ENCODE data around the gene CBLN4.

Gene CBLN4

DNA sequence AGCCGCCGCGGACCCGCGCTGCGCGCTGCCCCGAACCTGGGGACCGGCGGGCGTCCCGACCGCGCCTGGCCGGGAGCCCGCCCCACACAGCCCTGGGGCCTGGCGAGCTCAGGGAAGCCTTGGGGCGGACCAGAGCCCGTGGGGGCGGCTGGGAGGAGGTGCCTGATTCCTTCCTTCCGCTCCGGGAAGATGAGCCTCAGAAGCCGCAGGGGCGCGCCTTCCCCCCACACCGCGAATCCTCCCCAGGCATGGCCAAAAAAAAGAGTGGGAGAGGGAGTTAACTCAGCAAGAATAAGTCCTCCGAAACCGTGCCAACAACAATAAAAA is at the start of gene CBLN4:
Gene CBLN4, minus strand, starts transcription at position 131 of the 327 bp plus-strand sequence. CDS start 1,348 bp downstream, outside the sequence.
- no peak for DNase-seq

- no peak for DNase-seq
Measured at GRCh38 chr20:56043227-56043626, 37.9 kb upstream of the CBLN4 start.

- DNase-seq = no peak
Measured at GRCh38 chr20:56032251-56032650, 26.9 kb upstream of the CBLN4 start.

- DNase-seq = no peak
Measured at GRCh38 chr20:56018716-56019115, 13.4 kb upstream of the CBLN4 start.

- no peak for DNase-seq
Measured at GRCh38 chr20:56018194-56018593, 12.9 kb upstream of the CBLN4 start.

- DNase-seq = no peak
Measured at GRCh38 chr20:56017560-56017959, 12.2 kb upstream of the CBLN4 start.

- DNase-seq = no peak
Measured at GRCh38 chr20:56014998-56015397, 9.7 kb upstream of the CBLN4 start.

DNA sequence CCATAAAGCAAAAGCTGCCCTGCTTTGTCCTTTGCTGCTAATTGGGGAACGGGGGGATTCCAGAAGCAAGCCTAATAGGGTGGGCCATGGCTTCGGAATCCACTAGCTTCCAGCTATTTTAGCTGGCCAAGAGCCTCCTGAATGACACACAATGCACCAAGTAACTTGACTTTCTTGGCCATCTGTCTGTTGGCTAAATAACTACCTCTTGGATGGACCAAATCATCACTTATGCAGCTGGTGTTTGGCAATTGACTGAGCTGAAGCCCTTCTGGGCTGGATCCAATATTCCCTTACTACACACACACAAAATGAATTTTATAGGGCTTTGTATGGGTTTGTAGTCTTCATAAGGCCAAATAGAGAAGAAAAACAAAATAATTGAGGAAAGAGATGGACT is 8.8 kb upstream of the CBLN4 start:
- DNase-seq = no peak

DNA sequence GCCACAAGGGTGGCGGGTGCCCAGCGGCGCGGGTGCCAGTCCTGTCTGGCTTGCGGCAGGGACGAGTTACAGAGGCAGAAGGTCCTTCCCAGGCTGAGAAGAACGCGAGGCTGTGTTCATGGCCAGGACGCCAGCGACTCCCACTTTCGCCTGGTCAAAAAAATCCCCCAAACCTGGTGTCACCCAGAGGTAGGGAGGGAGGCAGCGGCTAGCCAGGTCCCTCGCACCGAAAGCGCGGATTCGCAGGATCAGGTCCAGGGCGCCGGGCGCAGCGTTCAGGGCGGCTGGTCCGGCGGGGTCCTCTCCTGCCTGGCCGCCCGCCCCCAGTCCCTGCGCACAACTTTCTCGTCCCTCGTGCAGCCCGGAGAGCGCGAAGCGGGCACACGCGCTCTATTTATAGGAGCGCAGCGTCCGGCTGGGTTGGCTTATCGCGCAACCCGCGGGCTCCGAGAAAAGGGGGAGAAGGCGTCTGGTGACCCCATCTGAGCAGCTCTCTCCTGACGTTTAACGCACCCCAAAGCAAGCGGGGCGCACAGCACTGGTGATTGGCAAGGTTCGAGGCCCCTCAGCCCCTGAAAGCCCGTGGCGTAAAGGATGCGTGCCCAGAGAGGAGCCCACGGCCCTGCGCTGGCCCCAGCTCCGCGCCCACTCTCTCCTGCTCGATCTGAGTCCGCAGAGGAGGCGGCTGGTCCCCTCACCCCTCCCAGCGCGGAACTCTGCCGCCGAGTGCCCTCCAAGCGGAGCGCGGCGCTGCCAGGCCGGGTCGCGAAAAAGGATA is 519 bp downstream of the CBLN4 start:
- no peak for DNase-seq

DNA sequence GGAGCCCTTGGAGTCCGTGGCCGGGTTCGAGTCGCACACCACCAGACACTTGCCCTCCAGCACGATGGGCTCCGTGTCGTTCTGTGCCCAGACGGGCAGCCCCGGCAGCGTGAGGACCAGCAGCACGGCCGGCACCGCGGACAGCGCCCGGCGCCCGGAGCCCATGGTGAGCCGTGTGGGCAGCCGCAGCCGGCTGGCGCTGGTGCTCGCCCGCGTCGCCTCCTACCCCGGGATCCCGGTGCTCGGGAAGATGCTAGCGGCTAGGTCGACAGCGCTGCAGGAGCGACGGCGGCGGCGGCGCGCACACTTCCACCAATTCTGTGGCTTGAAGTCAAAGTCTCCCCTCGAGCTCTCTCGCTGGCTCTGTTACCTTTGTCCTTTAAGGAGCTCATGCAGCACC is 1.3 kb downstream of the CBLN4 start:
- DNase-seq = no peak

GRCh38 chr20:56002908-56003800 is 2.2 kb downstream of the CBLN4 start:
- no peak for DNase-seq

DNA sequence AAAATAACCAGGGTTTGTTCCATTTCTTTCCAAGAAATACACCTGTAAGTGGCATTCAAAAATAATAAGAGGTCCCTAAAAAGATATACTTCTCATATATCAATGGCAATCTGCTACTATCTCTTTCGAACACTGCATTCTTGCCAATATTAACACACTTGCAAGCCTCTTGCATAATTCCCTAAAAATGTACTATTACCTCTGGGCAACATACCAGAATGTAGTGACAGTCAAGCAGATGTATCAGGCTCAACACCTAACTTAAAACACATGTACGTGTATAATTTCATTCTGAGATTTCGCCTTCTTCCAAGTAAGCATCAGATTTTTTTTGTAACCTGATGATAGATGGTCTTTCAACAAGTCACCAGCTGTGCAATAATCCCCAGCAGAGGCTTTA is 3.4 kb downstream of the CBLN4 start:
- no peak for DNase-seq

- no peak for DNase-seq
Measured at GRCh38 chr20:56001106-56001785, 4.1 kb downstream of the CBLN4 start.

GRCh38 chr20:55978550-55978949 is 26.8 kb downstream of the CBLN4 start:
- no peak for DNase-seq

GRCh38 chr20:55977690-55978459 is 27.4 kb downstream of the CBLN4 start:
- no peak for DNase-seq

GRCh38 chr20:55974491-55975202 is 30.7 kb downstream of the CBLN4 start:
- no peak for DNase-seq

DNA sequence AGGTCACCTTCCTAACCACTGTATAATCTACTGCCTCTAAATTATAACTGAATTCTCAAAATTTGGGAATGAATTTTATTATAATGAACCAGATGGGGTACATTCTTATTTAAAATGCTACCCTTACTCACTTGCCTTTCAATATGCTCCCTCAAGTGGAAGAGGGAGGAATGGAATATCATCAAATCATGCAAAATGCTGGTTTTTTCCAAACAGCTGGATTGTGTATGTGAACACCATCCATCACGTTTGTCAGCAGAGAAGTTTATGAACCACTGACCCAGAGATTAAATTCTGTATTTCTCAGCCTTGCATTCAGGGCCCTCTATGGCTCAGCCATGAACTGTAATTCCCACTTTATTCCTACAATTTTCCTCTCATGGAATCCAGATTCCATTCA is 40.5 kb downstream of the CBLN4 start:
- DNase-seq = no peak

- DNase-seq = no peak
Measured at GRCh38 chr20:55961376-55962330, 43.7 kb downstream of the CBLN4 start.

GRCh38 chr20:55953201-55953600 is 52.1 kb downstream of the CBLN4 start:
- DNase-seq = no peak

GRCh38 chr20:55947701-55948100 is 57.6 kb downstream of the CBLN4 start:
- no peak for DNase-seq

All from activated CD4-positive, alpha-beta T cell treated with anti-CD3 and anti-CD28 coated beads, Interleukin-10, Interleukin-2, amounts not matched to agents 100 ng/mL and 50 ng/mL, durations not matched to agents 16 hours and 8 hours (primary cell).